Keratinocyte (primary cell): ENCODE data around the gene C11orf52. TPM values are rescaled to one million over a fixed set of nuclear protein-coding genes. Genes with fewer than 3 reads are reported as not detected.

ENCODE experiments used
- DNase-seq: peaks from one replicate; pipeline ENCODE4 v3.0.0-alpha.2; 2011; ENCODE audit warnings: low read depth, missing footprints, low spot score
- FAIRE-seq: peaks from 2 replicates; lab custom pipeline; 2011; peaks lifted over from hg19 to GRCh38; lab: Jason Lieb, UNC
- H2AFZ ChIP-seq: 2 replicates; pipeline ENCODE4 v1.6.0; 2012; ENCODE audit warnings: low read length, control low read depth, inconsistent platforms; ENCODE audit not compliant: control insufficient read depth
- H3K27ac ChIP-seq: 2 replicates; pipeline ENCODE4 v1.5.1; 2011; ENCODE audit warnings: low read length; ENCODE audit not compliant: control insufficient read depth, insufficient read depth
- H3K27me3 ChIP-seq: 3 replicates; pipeline ENCODE4 v1.6.0; 2011; ENCODE audit warnings: low read length; ENCODE audit not compliant: control insufficient read depth, insufficient read depth; ENCODE audit errors: extremely low read depth
- H3K36me3 ChIP-seq, 2 experiments: 2 replicates in 1 of 2; 3 replicates in 1 of 2; pipeline ENCODE4 v1.5.1; 2011; ENCODE audit warnings: low read length in 2 of 2, mild to moderate bottlenecking in 1 of 2; ENCODE audit not compliant: control insufficient read depth in 2 of 2, insufficient read depth in 2 of 2; ENCODE audit errors: extremely low read depth in 1 of 2
- H3K4me1 ChIP-seq: 3 replicates; pipeline ENCODE4 v1.5.1; 2011; ENCODE audit warnings: low read length; ENCODE audit not compliant: control insufficient read depth, insufficient read depth; ENCODE audit errors: extremely low read depth
- H3K4me2 ChIP-seq: 3 replicates; pipeline ENCODE4 v1.6.0; 2011; ENCODE audit warnings: low read depth, low read length; ENCODE audit not compliant: control insufficient read depth, insufficient read depth; ENCODE audit errors: extremely low read depth
- H3K4me3 ChIP-seq, 3 experiments: fragments of 200-600 bp in 1 of 3; sonication (generic) in 1 of 3; 2 replicates in 2 of 3; 3 replicates in 1 of 3; pipeline ENCODE4 v1.5.1; 2011 to 2016; ENCODE audit warnings: low read length in 3 of 3, mild to moderate bottlenecking in 3 of 3, control low read depth in 2 of 3, inconsistent platforms in 1 of 3, low read depth in 1 of 3, mixed read lengths in 1 of 3, mixed run types in 1 of 3, moderate library complexity in 1 of 3; ENCODE audit not compliant: control insufficient read depth in 2 of 3, insufficient read depth in 2 of 3; ENCODE audit errors: extremely low read depth in 1 of 3
- H3K79me2 ChIP-seq: 2 replicates; pipeline ENCODE4 v1.6.0; 2012; ENCODE audit warnings: low read length; ENCODE audit not compliant: control insufficient read depth, insufficient read depth
- H3K9ac ChIP-seq: 3 replicates; pipeline ENCODE4 v1.6.0; 2011; ENCODE audit warnings: low read length; ENCODE audit not compliant: control insufficient read depth, insufficient read depth; ENCODE audit errors: extremely low read depth
- H3K9me1 ChIP-seq: 3 replicates; pipeline ENCODE4 v1.6.0; 2011; ENCODE audit warnings: low read length; ENCODE audit not compliant: control insufficient read depth, insufficient read depth; ENCODE audit errors: extremely low read depth
- H3K9me3 ChIP-seq: 2 replicates; pipeline ENCODE4 v1.5.1; 2012; ENCODE audit warnings: low read depth, low read length; ENCODE audit not compliant: control insufficient read depth
- H4K20me1 ChIP-seq: 3 replicates; pipeline ENCODE4 v1.6.0; 2011; ENCODE audit warnings: low read length; ENCODE audit not compliant: control insufficient read depth, insufficient read depth; ENCODE audit errors: extremely low read depth
- CTCF ChIP-seq, 3 experiments: IDR thresholded peaks in 1 of 3; conservative IDR thresholded peaks in 1 of 3; optimal IDR thresholded peaks in 1 of 3; 2 replicates in 2 of 3; 3 replicates in 1 of 3; pipeline versions ENCODE3 to v1.5.1; 2011; ENCODE audit warnings: low read length in 3 of 3, mild to moderate bottlenecking in 3 of 3, moderate library complexity in 2 of 3, control low read depth in 1 of 3, inconsistent platforms in 1 of 3; ENCODE audit not compliant: insufficient read depth in 2 of 3; ENCODE audit errors: extremely low read depth in 1 of 3
- EZH2 ChIP-seq: IDR thresholded peaks from one replicate; pipeline ENCODE4 v1.6.1; 2012; ENCODE audit warnings: inconsistent platforms, mild to moderate bottlenecking, low read length, moderate library complexity
- dilution Hi-C: fragments of 300-500 bp; cut with MboI; formaldehyde crosslinking; loops from one replicate; pipeline ENCODE4 v1.7.0; 2020; ENCODE audit warnings: low sequenced_read_pairs; ENCODE audit not compliant: extremely low pct_ligation_motif_present
- polyA plus RNA-seq, 5 experiments: library from polyadenylated mRNA; depleted of rRNA in 3 of 5; stranded (reverse) in 3 of 5; stranded (forward) in 1 of 5; unstranded in 1 of 5; fragments of >200 nt; gene quantifications; 1 replicate in 1 of 5; 2 replicates in 3 of 5; 3 replicates in 1 of 5; pipeline versions ENCODE4 v1.2.1 to v1.2.3, GENCODE V29; 2011 to 2012; ENCODE audit warnings: missing spikeins in 2 of 5, low read depth in 1 of 5, low replicate concordance in 1 of 5

C11orf52 gene
- polyA plus RNA-seq, 1 donor (not counting 4 experiments of a cell fraction or from before 2014, with no cell fraction given): 3.5 TPM

- DNase-seq (no peak), FAIRE-seq (no peak)
- Histone ChIP-seq H3K4me1 (peaks cover 9% of the 10 kb centered on the region), H3K36me3 (no peaks in the 10 kb centered on the region), H3K27ac (no peak overlapping the region), H3K79me2 (no peaks in the 10 kb centered on the region), H3K4me2 (no peak overlapping the region), H3K27me3 (no peaks in the 10 kb centered on the region), H3K9ac (no peak overlapping the region), H4K20me1 (no peaks in the 10 kb centered on the region), H2AFZ (no peak overlapping the region), H3K9me3 (no peaks in the 10 kb centered on the region), H3K4me3 (no peak overlapping the region), H3K9me1 (no peaks in the 10 kb centered on the region)
- TF ChIP-seq EZH2: no peak
- TF ChIP-seq CTCF (optimal IDR thresholded peaks at IDR 0.05 in 1 of 3, IDR thresholded peaks at IDR 0.05 in 1 of 3, conservative IDR thresholded peaks at IDR 0.05 in 1 of 3; ENCODE audit: extremely low read depth in 1 of 3, insufficient read depth in 2 of 3, low read length in 3 of 3): no peak
- dilution Hi-C loops: no loop called here
These were observed 15.2 kb downstream of the C11orf52 start for GRCh38 chr11:111933872-111934271.

DNA sequence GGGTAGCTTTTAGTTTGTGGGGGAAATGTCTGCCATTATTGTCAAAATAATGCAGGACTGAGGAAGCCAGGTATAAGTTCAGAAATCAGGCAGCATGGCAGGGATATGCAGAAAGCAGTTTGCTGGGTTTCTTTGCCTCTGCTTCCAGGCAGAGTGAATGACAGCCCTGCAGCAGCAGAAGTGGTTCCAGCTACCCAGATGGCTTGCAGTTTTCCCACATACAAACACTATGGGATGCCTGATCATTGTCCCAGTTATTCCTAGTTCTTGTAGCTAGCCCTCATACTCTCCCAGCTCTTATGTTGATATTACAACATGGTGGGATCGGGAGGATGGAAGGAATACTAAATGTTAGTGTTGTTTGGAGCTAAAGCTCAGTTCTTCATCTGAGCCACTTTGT, 15.6 kb downstream of the C11orf52 start:
- H3K27ac ChIP-seq: no peak overlapping the region

More for the DNA sequence above, 15.6 kb downstream of the C11orf52 start:
- no peaks in the 10 kb centered on the region for H3K27me3 ChIP-seq
- no peaks in the 10 kb centered on the region for H3K36me3 ChIP-seq
- dilution Hi-C loops: no loop called here
- H3K9ac ChIP-seq: no peak overlapping the region
- H3K4me3 ChIP-seq: no peak overlapping the region
- peaks cover 13% of the 10 kb centered on the region for H3K4me1 ChIP-seq
- no peaks in the 10 kb centered on the region for H3K79me2 ChIP-seq
- H4K20me1 ChIP-seq: no peaks in the 10 kb centered on the region
- no peak overlapping the region for H3K4me2 ChIP-seq
- H3K9me3 ChIP-seq: no peaks in the 10 kb centered on the region
- TF ChIP-seq CTCF (optimal IDR thresholded peaks at IDR 0.05 in 1 of 3, IDR thresholded peaks at IDR 0.05 in 1 of 3, conservative IDR thresholded peaks at IDR 0.05 in 1 of 3; ENCODE audit: extremely low read depth in 1 of 3, insufficient read depth in 2 of 3, low read length in 3 of 3): no peak
- H2AFZ ChIP-seq: no peak overlapping the region
- no peaks in the 10 kb centered on the region for H3K9me1 ChIP-seq
- FAIRE-seq (no peak), DNase-seq (no peak)
